ENCODE data around the gene CTSC. TPM values are rescaled to one million over a fixed set of nuclear protein-coding genes. Genes with fewer than 3 reads are reported as not detected.

Gene CTSC
- total and polyA plus RNA-seq, 2 donors (not counting 1 experiment from before 2014, with no cell fraction given) = 18.7 to 18.8 TPM

DNA sequence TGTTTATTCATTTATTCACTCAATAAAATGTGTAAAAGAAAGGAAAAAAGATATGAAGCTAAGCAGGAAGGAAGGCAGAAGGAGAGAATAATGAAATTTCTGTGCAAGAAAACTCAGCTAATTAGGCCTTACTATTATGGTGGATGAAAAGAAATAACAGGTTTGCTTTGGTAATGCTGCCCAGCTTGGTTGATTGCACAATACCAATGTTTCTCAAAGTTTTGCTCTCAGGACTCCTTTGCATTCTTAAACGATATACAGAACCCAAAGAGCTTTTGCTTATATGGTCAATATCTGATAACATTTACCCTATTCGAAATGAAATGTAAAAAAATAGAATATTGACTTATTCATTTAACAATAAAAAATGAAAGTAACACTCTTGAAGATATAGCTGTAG, 7.3 kb upstream of the CTSC start:
- no peaks in the 10 kb centered on the region for H3K36me3 ChIP-seq (replicated peaks in 1 of 2; ENCODE audit: control extremely low read depth in 1 of 2, control insufficient read depth in 1 of 2, extremely low read depth in 1 of 2, insufficient read depth in 2 of 2, low read length in 1 of 2)
- no peak for TF ChIP-seq EZH2 (IDR thresholded peaks at IDR 0.05; ENCODE audit: borderline replicate concordance, insufficient read depth, low read depth, low read length, poor library complexity, severe bottlenecking)
- TF ChIP-seq, protein P1, sequence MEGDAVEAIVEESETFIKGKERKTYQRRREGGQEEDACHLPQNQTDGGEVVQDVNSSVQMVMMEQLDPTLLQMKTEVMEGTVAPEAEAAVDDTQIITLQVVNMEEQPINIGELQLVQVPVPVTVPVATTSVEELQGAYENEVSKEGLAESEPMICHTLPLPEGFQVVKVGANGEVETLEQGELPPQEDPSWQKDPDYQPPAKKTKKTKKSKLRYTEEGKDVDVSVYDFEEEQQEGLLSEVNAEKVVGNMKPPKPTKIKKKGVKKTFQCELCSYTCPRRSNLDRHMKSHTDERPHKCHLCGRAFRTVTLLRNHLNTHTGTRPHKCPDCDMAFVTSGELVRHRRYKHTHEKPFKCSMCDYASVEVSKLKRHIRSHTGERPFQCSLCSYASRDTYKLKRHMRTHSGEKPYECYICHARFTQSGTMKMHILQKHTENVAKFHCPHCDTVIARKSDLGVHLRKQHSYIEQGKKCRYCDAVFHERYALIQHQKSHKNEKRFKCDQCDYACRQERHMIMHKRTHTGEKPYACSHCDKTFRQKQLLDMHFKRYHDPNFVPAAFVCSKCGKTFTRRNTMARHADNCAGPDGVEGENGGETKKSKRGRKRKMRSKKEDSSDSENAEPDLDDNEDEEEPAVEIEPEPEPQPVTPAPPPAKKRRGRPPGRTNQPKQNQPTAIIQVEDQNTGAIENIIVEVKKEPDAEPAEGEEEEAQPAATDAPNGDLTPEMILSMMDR (IDR thresholded peaks at IDR 0.05) = no peak

DNA sequence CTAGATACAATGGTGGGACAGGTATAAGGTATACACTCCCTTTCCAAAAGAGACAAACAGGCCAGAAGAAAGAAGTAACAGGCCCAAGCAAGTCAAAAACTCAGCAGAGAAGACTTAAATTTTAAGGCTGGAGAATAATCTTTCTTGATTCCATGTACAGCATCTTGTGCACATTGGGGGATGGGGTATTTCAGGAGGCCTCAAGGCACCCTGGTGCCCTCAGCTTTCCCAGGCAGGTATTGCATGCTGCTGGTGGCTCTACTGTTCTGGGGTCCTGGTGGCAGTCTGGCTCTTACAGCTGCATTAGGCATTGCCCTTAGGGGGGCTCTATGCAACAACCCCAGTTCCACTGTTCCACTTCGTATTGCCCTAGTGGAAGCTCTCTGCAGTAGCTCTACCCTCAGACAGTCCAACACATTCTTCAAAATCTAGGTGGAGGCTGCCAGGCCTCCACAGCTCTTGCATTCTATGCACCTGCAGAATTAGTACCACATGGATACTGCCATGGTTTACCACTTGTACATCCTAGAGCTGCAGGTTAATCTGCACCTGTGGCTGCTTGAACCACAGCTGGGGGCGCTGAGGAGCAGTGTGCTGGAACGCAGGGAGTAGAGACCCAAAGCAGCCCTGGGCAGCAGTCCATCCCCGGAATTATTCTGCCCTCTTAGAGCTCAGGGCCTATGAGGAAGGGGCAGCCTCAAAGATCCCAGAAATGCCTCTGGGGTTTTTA, 4.2 kb upstream of the CTSC start:
- no peak for DNase-seq
- CTCF ChIA-PET = no interaction called here
- no peaks in the 10 kb centered on the region for H3K9me3 Mint-ChIP-seq (ENCODE audit: insufficient read depth)
- Histone ChIP-seq H2AFZ (ENCODE audit: insufficient read depth, low read depth, low read length, poor library complexity, severe bottlenecking) (no peak overlapping the region), H3K27ac (ENCODE audit: low read length in 2 of 2) (no peak overlapping the region), H3K79me2 (ENCODE audit: control insufficient read depth, insufficient read depth, low read length) (peaks cover 4% of the 10 kb centered on the region), H3K36me3 (replicated peaks in 1 of 2; ENCODE audit: control extremely low read depth in 1 of 2, control insufficient read depth in 1 of 2, extremely low read depth in 1 of 2, insufficient read depth in 2 of 2, low read length in 1 of 2) (no peaks in the 10 kb centered on the region), H3K9ac (ENCODE audit: low read length) (no peak overlapping the region), H3K4me2 (replicated peaks; ENCODE audit: low read depth, low read length, poor library complexity, severe bottlenecking) (no peak overlapping the region), H3K27me3 (replicated peaks in 1 of 4; ENCODE audit: control extremely low read depth in 1 of 4, control insufficient read depth in 3 of 4, insufficient read depth in 4 of 4, low read length in 3 of 4) (no peaks in the 10 kb centered on the region), H3K4me3 (ENCODE audit: control extremely low read depth in 1 of 5, extremely low read depth in 1 of 5, insufficient read depth in 1 of 5, low read depth in 2 of 5, low read length in 4 of 5) (no peak overlapping the region), H3K4me1 (ENCODE audit: control insufficient read depth in 2 of 2, insufficient read depth in 2 of 2, low read length in 2 of 2) (peaks cover 7 to 11% of the 10 kb centered on the region in 2 donors), H3K9me3 (ENCODE audit: control extremely low read depth in 1 of 3, control insufficient read depth in 2 of 3, insufficient read depth in 1 of 3, low read length in 2 of 3) (no peaks in the 10 kb centered on the region), H4K20me1 (ENCODE audit: control insufficient read depth, insufficient read depth, low read length, poor library complexity, severe bottlenecking) (no peaks in the 10 kb centered on the region)
- no peaks in the 10 kb centered on the region for H3K27me3 Mint-ChIP-seq
- H3K4me3 Mint-ChIP-seq = no peak overlapping the region
- intact Hi-C loops (cut with micrococcal nuclease) = no loop called here
- H3K27ac Mint-ChIP-seq = no peak overlapping the region
- WGBS (ENCODE audit: insufficient coverage) = 94% methylated on average over 4 of the region's 4 CpGs
- no peak for ATAC-seq (ENCODE audit: low read depth)
- POLR2A ChIA-PET = no interaction called here
- H3K4me1 Mint-ChIP-seq = peaks cover 22% of the 10 kb centered on the region
- no peak for TF ChIP-seq EZH2 (IDR thresholded peaks at IDR 0.05; ENCODE audit: borderline replicate concordance, insufficient read depth, low read depth, low read length, poor library complexity, severe bottlenecking)
- TF ChIP-seq, protein P1 (IDR thresholded peaks at IDR 0.05) = no peak

More for the DNA sequence above, 7.3 kb upstream of the CTSC start:
- Mint-ChIP-seq H3K27me3 (no peaks in the 10 kb centered on the region), H3K9me3 (ENCODE audit: insufficient read depth) (no peaks in the 10 kb centered on the region), H3K4me1 (peaks cover 3% of the 10 kb centered on the region), H3K27ac (no peak overlapping the region), H3K4me3 (no peak overlapping the region)
- intact Hi-C loops (cut with micrococcal nuclease) = no loop called here
- Histone ChIP-seq H4K20me1 (ENCODE audit: control insufficient read depth, insufficient read depth, low read length, poor library complexity, severe bottlenecking) (no peaks in the 10 kb centered on the region), H3K9me3 (ENCODE audit: control extremely low read depth in 1 of 3, control insufficient read depth in 2 of 3, insufficient read depth in 1 of 3, low read length in 2 of 3) (no peaks in the 10 kb centered on the region), H3K27me3 (replicated peaks in 1 of 4; ENCODE audit: control extremely low read depth in 1 of 4, control insufficient read depth in 3 of 4, insufficient read depth in 4 of 4, low read length in 3 of 4) (no peaks in the 10 kb centered on the region), H3K79me2 (ENCODE audit: control insufficient read depth, insufficient read depth, low read length) (no peaks in the 10 kb centered on the region), H3K9ac (ENCODE audit: low read length) (no peak overlapping the region), H2AFZ (ENCODE audit: insufficient read depth, low read depth, low read length, poor library complexity, severe bottlenecking) (no peak overlapping the region), H3K4me1 (ENCODE audit: control insufficient read depth in 2 of 2, insufficient read depth in 2 of 2, low read length in 2 of 2) (no peaks in the 10 kb centered on the region), H3K4me2 (replicated peaks; ENCODE audit: low read depth, low read length, poor library complexity, severe bottlenecking) (no peak overlapping the region), H3K4me3 (ENCODE audit: control extremely low read depth in 1 of 5, extremely low read depth in 1 of 5, insufficient read depth in 1 of 5, low read depth in 2 of 5, low read length in 4 of 5) (no peak overlapping the region), H3K27ac (ENCODE audit: low read length in 2 of 2) (no peak overlapping the region)
- CTCF ChIA-PET = no interaction called here
- no peak for DNase-seq
- ATAC-seq (ENCODE audit: low read depth) = no peak
- WGBS (ENCODE audit: insufficient coverage) = no CpG with 5 or more reads among the region's 2 CpGs
- POLR2A ChIA-PET = no interaction called here
